HG03060 (cell line): ENCODE measurements around the gene MYH14.
"Not testable (repeated sequence)": the region's sequence is repeated elsewhere in the genome, so short reads cannot be mapped to it uniquely, and the experiment has no call there.

Experiments
- ATAC-seq: cut with Tn5 transposase; IDR thresholded peaks from one replicate; pipeline ENCODE4 v1.9.1; 2021; ENCODE audit warnings: low read depth, moderate number of reproducible peaks; ENCODE audit not compliant: unreplicated experiment

The MYH14 gene

DNA sequence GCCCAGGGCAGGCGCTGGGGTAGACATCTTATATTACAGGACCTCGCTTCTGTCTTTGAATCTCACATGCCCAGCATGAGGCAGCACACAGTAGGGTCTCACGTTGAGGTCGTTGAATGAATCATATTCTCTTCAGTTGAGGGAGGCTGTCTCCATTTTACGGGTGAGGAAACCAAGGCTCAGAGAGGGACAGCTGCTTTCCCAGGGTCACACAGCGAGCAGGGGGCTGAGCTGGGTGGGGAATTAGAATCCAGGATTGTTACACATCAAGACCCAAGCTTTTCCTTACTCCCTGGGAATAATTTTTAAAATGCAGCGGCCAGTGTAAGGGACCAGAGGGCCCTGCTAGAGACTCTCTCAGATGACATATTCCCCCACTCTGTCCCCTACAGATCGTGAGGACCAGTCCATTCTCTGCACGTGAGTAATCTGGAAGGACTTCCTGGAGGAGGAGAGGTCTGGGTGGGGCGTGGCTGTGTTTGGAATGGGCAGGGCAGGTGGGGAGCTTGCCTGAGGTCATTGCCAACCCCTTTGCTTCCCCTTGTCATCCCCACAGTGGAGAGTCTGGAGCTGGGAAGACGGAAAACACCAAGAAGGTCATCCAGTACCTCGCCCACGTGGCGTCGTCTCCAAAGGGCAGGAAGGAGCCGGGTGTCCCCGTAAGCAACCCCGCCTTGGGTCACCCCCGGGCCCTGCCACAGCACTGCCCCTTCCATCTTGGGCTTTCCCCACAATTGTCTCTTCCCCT lies 19.4 kb downstream of the MYH14 start:
- ATAC-seq: no peak

DNA sequence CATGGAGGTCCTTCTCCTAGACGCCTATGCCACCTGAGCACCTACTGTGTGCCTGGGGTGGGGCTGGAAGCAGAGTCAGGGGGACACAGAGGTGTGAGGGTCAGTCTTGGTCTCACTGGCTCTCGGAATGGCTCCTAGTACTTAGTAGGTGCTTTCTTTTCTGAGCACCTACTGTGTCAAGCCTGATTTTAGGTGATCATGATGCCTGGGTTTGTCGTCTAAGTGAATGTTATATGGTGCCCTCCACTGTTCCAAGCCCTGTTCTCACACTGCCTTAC lies 20.0 kb downstream of the MYH14 start:
- ATAC-seq: no peak

DNA sequence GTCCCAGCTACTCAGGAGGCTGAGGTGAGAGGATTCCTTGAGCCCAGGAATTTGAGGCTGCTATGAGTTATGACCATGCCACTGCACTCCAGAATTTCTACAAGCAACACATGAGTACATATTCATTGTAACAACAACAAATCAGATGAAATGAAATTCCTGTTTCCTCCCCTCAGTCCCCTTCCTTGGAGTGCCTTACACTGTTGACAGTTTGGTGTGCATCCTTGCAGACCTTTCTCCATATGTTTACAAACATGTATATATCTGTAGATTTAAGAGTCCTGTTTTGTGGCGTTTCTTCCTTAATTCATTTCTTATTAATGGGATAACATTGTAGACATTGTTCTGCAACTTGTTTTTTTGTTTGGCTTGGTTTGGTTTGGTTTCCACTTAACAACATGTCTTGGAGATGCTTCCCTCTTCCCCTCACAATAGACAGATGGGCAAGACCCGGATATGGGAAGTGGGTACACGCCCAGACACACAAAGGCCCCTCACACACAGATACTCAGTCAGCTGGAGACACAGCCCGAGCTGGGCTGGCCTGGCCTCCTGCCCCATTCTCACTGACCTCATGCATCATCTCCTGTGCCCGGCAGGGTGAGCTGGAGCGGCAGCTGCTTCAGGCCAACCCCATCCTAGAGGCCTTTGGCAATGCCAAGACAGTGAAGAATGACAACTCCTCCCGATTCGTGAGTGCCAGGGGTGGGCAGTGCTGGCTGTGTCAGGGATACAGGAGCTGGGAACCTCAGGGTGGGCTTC lies 21.7 kb downstream of the MYH14 start:
- no peak for ATAC-seq

DNA sequence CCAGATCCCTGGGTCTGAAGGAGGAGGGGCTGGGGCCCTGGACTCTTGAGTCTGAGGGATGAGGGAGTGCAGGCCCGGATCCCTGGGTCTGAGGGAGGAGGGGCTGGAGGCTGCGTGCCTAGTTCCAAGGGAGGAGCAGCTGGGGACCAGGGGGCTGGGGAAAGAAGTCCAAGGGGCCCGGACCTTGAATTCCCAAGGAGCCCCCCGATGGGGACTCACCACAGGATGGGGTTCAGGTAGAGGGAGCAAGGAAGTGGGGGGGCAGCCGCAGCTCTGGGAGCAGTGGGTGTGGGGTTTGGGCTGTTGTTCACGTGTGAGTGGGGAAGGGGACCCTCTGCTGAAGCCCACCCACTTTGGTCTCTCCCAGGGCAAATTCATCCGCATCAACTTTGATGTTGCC lies 23.1 kb downstream of the MYH14 start:
- ATAC-seq: no peak

DNA sequence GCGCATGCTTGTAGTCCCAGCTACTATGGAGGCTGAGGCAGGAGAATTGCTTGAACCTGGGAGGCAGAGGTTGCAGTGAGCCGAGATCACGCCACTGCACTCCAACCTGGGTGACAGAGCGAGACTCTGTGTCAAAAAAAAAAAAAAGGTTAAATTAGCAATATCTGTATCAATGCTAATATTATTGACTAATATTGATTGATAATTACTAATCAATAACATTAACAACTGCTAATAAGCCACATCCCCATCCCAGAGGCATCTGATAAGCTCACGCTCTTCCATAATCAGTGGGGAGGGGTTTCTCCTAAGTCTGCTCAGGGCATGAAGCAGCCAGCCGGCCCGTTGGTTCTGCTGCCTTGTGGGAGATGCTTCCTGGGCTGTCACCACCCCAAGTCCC lies 24.7 kb downstream of the MYH14 start:
- ATAC-seq: not testable (repeated sequence)

DNA sequence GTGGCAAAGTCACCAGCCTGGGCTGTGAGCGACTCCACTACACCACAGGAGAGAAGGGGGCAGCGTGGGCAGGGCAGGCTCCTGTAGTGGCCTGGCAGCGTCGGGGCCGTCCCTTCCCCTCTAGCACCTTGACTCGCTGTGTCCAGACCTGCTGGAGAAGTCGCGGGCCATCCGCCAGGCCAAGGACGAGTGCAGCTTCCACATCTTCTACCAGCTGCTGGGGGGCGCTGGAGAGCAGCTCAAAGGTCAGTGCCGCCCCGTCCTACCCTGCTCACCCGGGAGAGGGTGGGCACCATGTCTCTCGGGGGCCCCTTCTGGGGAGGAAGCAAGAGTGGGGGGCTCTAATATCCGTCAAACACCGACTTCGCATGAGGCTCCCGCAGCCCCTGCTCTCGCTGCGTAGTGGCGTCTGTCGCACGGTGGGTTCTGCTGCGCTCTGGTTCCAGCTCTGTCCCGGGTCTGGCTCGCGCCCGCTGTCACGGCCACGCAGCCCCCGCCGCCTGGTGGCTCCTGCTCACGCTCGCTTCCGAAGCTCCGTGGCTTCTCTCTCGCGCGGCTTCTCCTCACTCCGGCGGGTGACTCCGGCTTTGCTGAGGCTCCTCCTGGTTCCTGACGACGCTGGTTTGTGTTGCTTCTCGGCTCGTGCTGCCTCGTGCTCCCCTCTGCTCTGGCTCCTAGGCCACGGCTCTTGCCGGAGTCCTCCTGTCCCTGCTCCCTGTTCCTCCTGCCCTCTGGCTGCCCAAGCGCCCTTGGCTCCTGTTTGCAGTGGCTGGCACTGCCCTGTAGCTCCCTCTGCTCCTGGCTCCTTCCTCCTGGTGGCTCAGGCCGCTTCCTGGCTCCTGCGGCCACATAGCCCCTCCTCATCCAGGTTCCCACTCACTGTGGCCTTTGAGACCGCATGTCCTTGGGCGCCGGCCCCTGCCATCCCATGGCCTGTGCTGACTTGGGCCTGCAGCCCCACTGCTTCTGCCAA lies 27.2 kb downstream of the MYH14 start:
- ATAC-seq: no peak

DNA sequence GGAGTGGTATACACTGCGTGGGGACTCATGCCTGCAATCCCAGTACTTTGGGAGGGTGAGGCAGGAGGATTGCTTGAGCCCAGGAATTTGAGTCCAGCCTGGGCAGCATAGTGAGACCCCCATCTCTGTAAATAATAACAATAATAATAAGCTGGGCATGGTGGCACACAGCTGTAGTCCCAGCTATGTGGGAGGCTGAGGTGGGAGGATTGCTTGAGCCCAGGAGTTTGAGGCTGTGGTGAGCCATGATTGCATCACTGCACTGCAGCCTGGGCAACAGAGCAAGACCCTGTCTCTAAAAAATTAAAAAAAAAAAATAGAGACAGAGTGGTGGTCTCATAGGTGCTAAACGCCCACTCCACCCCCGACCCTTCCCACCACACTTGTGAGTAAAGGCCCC lies 28.0 kb downstream of the MYH14 start:
- not testable (repeated sequence) for ATAC-seq

DNA sequence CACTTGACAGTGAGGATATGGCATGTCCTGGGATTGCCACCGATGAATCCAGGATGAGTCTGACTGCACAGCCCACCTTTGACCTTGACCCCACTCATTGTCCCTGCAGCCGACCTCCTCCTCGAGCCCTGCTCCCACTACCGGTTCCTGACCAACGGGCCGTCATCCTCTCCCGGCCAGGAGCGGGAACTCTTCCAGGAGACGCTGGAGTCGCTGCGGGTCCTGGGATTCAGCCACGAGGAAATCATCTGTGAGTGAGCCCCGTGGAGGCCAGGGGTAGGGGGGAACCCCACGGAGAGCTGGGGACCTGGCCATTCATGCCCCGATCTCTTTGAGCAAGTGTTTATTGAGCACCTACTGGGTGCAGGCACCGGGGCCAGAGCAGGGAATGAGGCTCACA lies 28.4 kb downstream of the MYH14 start:
- ATAC-seq: no peak

DNA sequence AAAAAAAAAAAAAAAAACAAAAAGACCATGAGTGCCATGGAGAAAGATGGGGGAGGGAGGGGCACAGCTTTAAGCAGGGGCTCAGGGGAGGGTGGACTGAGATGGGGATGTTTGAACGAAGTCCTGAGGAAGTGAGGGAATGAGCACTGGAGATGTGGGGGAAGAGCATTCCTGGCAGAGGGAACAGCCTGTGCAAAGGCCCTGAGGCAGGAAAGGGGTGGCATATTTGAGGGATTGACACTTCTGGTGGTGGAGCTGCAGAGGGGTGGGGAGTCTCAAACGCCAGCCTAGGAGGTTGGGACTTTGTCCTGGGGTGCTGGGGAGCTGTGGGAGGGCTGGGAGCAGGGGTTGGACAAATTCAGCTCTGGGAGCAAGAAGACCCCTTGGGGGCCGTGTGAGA lies 29.2 kb downstream of the MYH14 start:
- no peak for ATAC-seq

DNA sequence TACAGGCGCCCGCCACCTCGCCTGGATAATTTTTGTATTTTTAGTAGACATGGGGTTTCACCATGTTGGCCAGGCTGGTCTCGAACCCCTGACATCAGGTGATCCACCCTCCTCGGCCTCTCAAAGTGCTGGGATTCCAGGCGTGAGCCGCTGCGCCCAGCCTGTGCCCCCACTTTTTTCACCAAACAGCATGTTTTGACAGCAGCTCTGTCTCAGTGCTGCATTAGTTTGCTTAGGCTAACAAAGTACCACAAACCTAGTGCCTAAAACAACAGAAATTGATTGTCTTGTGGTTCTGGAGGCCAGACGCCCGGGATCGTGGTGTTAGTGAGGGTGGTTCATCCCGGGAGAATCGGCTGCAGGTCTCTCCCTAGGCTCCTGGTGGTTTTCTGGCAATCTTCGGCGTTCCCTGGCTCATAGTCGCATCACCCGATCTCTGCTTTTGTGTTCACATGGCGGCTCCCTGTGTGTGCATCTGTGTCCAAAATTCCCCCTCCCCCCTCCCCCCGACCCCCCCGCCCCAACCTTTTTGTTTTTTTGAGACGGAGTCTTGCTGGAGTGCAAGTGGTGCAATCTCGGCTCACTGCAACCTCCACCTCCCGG lies 30.0 kb downstream of the MYH14 start:
- ATAC-seq: no peak

DNA sequence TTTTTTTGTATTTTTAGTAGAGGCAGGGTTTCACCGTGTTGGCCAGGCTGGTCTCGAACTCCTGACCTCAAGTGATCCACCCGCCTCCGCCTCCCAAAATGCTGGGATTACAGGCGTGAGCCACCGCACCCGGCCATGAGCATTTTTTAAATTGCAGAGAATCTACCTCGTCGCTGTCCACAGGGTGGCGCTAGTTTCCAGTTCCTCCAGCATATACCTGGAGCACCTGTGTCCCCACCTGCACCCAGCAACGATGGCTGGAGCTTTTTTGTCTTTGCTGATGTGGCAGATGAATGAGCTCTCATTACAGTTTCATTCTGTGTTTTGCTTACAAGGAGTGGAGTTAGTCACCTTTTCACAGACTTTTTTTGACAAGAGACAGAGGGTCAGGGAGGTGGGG lies 34.1 kb downstream of the MYH14 start:
- ATAC-seq: not testable (repeated sequence)

DNA sequence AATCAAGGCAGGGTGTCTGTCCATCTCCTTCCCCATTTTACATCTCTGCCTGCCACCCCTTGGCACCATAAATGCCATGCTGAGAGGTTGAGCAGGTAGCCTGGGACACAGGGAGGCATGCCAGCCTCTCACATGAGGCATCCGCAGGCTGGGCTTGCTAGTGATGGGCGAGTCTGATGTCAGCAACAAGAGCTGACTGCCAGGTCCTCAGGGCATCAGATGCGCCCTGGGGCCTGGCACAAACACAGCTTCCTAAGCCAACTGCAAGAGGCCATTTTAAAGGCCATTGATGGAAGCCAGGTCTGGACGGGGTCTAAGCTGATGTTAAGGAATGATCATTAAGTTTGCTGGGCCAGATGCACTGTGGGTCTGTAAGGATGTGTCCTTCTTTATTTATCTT lies 34.6 kb downstream of the MYH14 start:
- no peak for ATAC-seq

DNA sequence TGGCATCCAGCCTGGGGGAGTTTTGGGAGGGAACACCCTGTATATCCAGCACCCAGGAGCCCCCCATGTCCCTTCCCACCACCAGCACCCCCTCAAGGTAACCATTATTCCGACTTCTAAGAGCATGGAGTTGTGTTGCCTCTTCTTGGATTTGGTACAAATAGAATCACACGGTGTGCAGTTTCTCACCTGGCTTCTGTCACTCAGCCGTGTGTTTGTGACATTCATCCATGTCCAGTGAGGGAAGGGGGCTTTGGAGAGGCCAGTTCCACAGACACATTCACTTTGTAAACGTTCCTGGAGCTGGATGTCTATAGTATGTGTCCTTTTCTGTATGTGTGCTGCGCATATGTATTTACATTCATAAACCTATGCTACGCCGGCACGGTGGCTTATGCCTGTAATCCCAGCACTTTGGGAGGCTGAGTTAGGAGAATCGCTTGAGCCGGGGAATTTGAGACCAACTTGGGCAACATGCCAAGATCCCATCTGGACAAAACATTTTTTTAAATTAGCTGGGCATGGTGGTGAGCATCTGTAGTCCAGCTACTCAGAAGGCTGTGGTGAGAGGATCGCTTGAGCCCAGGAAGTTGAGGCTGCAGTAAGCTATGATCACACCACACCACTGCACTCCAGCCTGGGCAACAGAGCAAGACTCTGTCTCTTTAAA lies 36.6 kb downstream of the MYH14 start:
- no peak for ATAC-seq

DNA sequence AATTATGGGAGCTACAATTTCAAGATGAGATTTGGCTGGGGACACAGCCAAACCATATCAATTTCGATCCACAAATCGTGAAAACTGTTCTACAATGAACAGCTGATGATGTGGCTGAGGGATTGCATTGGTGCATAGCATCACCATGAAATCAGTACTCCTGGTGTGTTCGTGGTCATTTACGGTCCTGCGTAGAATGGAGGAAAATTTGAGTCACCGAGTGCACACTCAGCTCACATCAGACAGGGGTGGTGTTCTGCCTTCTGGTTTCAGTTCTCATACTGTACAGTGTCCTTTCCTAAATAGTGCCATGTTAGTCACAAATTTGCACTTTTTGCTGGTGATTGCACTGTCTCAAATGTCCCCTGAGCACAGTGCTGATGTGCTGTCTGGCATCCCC lies 39.2 kb downstream of the MYH14 start:
- no peak for ATAC-seq

DNA sequence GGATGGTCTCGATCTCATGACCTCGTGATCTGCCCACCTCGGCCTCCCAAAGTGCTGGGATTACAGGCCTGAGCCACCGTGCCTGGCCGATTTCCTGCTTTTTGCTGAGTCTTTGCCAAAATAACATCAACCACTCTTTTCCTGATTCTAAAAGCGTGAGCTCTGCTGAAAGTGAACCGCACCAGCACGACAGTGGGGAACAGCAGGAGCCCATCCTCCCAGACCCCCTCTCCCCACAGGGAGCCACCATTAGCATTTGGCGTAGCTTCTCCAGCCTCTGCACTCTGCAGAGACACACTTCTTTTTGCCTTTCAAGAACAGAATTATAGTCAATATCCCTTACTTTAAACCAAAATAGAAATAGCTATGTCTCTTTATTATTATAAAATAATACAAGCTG lies 41.3 kb downstream of the MYH14 start:
- ATAC-seq: no peak

DNA sequence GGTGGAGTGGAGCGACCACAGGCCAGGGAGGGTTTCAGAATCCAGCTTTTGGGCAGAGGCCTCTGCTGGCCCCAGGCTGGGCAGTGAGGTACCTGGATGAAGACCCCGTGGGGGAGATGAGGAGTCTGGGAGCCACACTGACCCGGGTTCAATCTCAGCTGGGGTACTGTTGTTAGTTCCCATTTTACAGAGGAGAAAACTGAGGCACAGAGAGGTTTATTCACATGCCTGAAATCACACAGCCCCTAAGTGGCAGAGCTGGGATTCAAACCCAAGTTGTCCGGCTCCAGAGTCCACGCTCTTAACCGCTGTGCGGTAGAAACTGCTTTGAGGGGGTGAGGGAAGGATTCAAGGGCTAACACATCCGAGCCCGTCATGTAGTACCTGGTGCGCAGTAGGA lies 45.0 kb downstream of the MYH14 start:
- no peak for ATAC-seq

DNA sequence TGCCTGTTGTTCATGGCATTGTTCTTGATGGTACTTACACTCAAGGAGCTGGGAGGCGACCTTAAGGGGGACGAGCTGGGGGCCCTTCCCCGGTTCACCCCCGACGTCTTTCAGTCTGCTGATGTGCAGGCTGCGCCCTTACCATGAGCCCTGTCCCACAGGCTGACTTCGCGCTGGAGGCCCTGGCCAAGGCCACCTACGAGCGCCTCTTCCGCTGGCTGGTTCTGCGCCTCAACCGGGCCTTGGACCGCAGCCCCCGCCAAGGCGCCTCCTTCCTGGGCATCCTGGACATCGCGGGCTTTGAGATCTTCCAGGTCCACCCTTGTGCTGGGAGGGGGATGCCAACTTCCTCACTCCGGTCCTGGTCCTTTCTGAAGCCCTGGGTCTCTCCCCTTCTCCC lies 45.4 kb downstream of the MYH14 start:
- no peak for ATAC-seq

DNA sequence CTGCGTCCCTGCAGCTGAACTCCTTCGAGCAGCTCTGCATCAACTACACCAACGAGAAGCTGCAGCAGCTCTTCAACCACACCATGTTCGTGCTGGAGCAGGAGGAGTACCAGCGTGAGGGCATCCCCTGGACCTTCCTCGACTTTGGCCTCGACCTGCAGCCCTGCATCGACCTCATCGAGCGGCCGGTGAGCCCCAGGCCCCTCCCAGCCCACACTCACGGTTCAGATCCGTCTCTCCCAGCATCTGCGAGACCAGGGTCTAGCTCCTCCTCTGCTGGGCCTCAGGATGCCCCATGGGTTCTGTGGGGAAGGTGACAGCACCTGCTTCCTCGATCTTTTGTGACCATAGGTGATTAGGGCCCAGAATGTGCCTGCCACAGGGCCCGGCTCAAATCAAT lies 46.2 kb downstream of the MYH14 start:
- no peak for ATAC-seq

DNA sequence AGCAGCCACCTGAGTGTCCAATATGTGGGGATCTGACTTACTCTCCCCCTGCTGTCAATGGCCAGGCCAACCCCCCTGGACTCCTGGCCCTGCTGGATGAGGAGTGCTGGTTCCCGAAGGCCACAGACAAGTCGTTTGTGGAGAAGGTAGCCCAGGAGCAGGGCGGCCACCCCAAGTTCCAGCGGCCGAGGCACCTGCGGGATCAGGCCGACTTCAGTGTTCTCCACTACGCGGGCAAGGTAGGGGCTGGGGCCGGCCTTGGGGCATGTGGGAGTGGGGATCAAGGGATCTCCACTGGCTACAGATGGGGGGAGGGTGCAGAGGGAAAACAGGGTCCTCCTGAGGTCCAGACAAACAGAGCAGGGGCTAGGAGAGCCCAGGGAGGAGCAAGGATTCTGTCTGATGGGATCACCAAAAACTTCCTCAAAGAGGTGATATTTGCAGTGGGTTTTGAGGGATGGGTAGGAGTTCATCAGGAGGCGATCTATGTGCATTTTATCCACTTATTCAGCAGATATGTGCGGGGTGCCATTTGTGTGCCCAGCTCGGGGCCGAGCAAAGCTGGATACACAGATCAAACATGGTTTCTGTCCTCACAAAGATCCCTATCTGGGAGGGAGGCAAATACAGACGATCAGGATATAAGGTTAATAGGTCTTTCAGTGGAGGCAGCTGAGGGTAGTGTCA lies 47.2 kb downstream of the MYH14 start:
- no peak for ATAC-seq
